ENCODE data around the gene PLCL1. TPM values are rescaled to one million over a fixed set of nuclear protein-coding genes. Genes with fewer than 3 reads are reported as not detected.

The PLCL1 gene
- polyA plus RNA-seq, 1 of the 3 experiments (the other 2 are of a cell fraction): 7.7 TPM

- Histone ChIP-seq H3K4me3 (ENCODE audit: low read depth in 2 of 2, low read length in 1 of 2) (no peak overlapping the region), H3K36me3 (replicated peaks in 1 of 2; ENCODE audit: control insufficient read depth in 1 of 2, insufficient read depth in 2 of 2, low read length in 1 of 2) (no peaks in the 10 kb centered on the region), H3F3A (replicated peaks; ENCODE audit: insufficient read depth) (no peaks in the 10 kb centered on the region), H3K9me2 (no peaks in the 10 kb centered on the region), H3K27me3 (ENCODE audit: insufficient read depth) (no peaks in the 10 kb centered on the region), H3K4me1 (ENCODE audit: control insufficient read depth in 1 of 2, insufficient read depth in 2 of 2, low read depth in 1 of 2, low read length in 1 of 2) (peaks cover 0 to 7% of the 10 kb centered on the region in 2 experiments; a peak in 2 of 4 replicates), H2AFZ (ENCODE audit: low read depth) (no peak overlapping the region), H3K9ac (no peak overlapping the region), H3K9me3 (no peaks in the 10 kb centered on the region), H3K79me2 (ENCODE audit: insufficient read depth) (peaks cover 10% of the 10 kb centered on the region; the same call in 1 of the 2 replicates), H3K4me2 (no peak overlapping the region), H3K27ac (ENCODE audit: low read depth in 2 of 2, low read length in 1 of 2) (no peak overlapping the region), H4K20me1 (ENCODE audit: insufficient read depth) (no peaks in the 10 kb centered on the region)
- DNase-seq: no peak
- 84% methylated on average over 2 of the region's 2 CpGs for WGBS (ENCODE audit: low lambda C conversion rate)
- ChIA-PET CTCF (interaction anchor here (0.6 to 5.8 kb wide), 7 partner anchors 12 to 509 kb away, joined by 3 to 69 read pairs (median 4); no protein-coding TSS in a partner anchor), POLR2A (no interaction called here)
- TF ChIP-seq ELF1 (IDR thresholded peaks at IDR 0.05) (no peak), RFX5 (IDR thresholded peaks at IDR 0.05; ENCODE audit: low read length) (no peak), RCOR1 (IDR thresholded peaks at IDR 0.05; ENCODE audit: low read length) (no peak), SMC3 (IDR thresholded peaks at IDR 0.05; ENCODE audit: low read depth, low read length) (no peak), GATA2 (CRISPR knock-in tag; IDR thresholded peaks at IDR 0.05) (no peak), RAD21 (IDR thresholded peaks at IDR 0.05; ENCODE audit: low read length) (no peak), MEF2A (IDR thresholded peaks at IDR 0.05; ENCODE audit: borderline replicate concordance, low read depth) (no peak), REST (IDR thresholded peaks at IDR 0.05; ENCODE audit: low read depth, low read length) (no peak), TEAD4 (IDR thresholded peaks at IDR 0.05; ENCODE audit: borderline replicate concordance, insufficient read depth) (no peak), USF2 (IDR thresholded peaks at IDR 0.05; ENCODE audit: borderline replicate concordance, low read depth, low read length) (no peak), TAF1 (IDR thresholded peaks at IDR 0.05; ENCODE audit: borderline replicate concordance, low read depth, low read length) (no peak)
Observed at GRCh38 chr2:197800091-197800490, 4.3 kb upstream of the PLCL1 start.

- no peak overlapping the region for H3K4me3 ChIP-seq (ENCODE audit: low read depth in 2 of 2, low read length in 1 of 2)
- no peak overlapping the region for H3K27ac ChIP-seq (ENCODE audit: low read depth in 2 of 2, low read length in 1 of 2)
- no peaks in the 10 kb centered on the region for H3K9me3 ChIP-seq
- no peaks in the 10 kb centered on the region for H3F3A ChIP-seq (replicated peaks; ENCODE audit: insufficient read depth)
- ChIA-PET CTCF (interaction anchor here (1.0 to 5.8 kb wide), 6 partner anchors 13 to 513 kb away, joined by 3 to 69 read pairs (median 5); no protein-coding TSS in a partner anchor), POLR2A (no interaction called here)
- no peak overlapping the region for H3K4me2 ChIP-seq
- H3K79me2 ChIP-seq (ENCODE audit: insufficient read depth): peaks cover 19% of the 10 kb centered on the region
- no peaks in the 10 kb centered on the region for H3K36me3 ChIP-seq (replicated peaks in 1 of 2; ENCODE audit: control insufficient read depth in 1 of 2, insufficient read depth in 2 of 2, low read length in 1 of 2)
- DNase-seq: no peak
- H3K9me2 ChIP-seq: no peaks in the 10 kb centered on the region
- no peak overlapping the region for H3K9ac ChIP-seq
- H3K4me1 ChIP-seq (ENCODE audit: control insufficient read depth in 1 of 2, insufficient read depth in 2 of 2, low read depth in 1 of 2, low read length in 1 of 2): peaks cover 0 to 10% of the 10 kb centered on the region in 2 experiments; a peak in 2 of 4 replicates
- H4K20me1 ChIP-seq (ENCODE audit: insufficient read depth): no peaks in the 10 kb centered on the region
- no peaks in the 10 kb centered on the region for H3K27me3 ChIP-seq (ENCODE audit: insufficient read depth)
- no peak overlapping the region for H2AFZ ChIP-seq (ENCODE audit: low read depth)
- no peak for TF ChIP-seq FOXM1 (IDR thresholded peaks at IDR 0.05; ENCODE audit: low read depth)
- TF ChIP-seq SMC3 (IDR thresholded peaks at IDR 0.05; ENCODE audit: low read depth, low read length): no peak
- TF ChIP-seq FOSL2 (IDR thresholded peaks at IDR 0.05; ENCODE audit: borderline replicate concordance, low read depth): no peak
- no peak for TF ChIP-seq FOXJ3 (CRISPR knock-in tag; IDR thresholded peaks at IDR 0.05)
- TF ChIP-seq IRF3 (IDR thresholded peaks at IDR 0.05; ENCODE audit: low read depth, low read length): no peak
- no peak for TF ChIP-seq EP300 (IDR thresholded peaks at IDR 0.05; ENCODE audit: borderline replicate concordance in 1 of 2, low read depth in 1 of 2, low read length in 1 of 2)
- no peak for TF ChIP-seq GABPA (IDR thresholded peaks at IDR 0.05; ENCODE audit: low read depth)
- TF ChIP-seq PBX3 (IDR thresholded peaks at IDR 0.05): no peak
- TF ChIP-seq GATA2 (CRISPR knock-in tag; IDR thresholded peaks at IDR 0.05): no peak
- TF ChIP-seq MXI1 (IDR thresholded peaks at IDR 0.05; ENCODE audit: low read depth, low read length): no peak
- no peak for TF ChIP-seq JUND (IDR thresholded peaks at IDR 0.05)
- TF ChIP-seq ELF1 (IDR thresholded peaks at IDR 0.05): no peak
Observed at GRCh38 chr2:197801033-197801432, 3.4 kb upstream of the PLCL1 start.

Data from SK-N-SH (cell line).